ENCODE measurements around the gene SETX. TPM values are rescaled to one million over a fixed set of nuclear protein-coding genes. Genes with fewer than 3 reads are reported as not detected.

SETX gene
- polyA plus RNA-seq, 4 donors = 16.1 to 34.5 (median 17.8) TPM

GRCh38 chr9:132245465-132245864 is 109.3 kb downstream of the SETX start:
- FAIRE-seq (no peak), DNase-seq (no peak)
- Histone ChIP-seq H3K4me1 (ENCODE audit: control insufficient read depth in 3 of 3, insufficient read depth in 2 of 3, low read depth in 1 of 3, low read length in 2 of 3) (peaks cover 0 to 5% (median 0%) of the 10 kb centered on the region in 3 donors), H3K27me3 (ENCODE audit: control insufficient read depth in 3 of 3, insufficient read depth in 3 of 3, low read length in 3 of 3) (peaks cover 0 to 26% (median 0%) of the 10 kb centered on the region in 3 donors), H3K4me3 (ENCODE audit: low read depth in 1 of 3, low read length in 3 of 3) (no peak overlapping the region), H3K9me3 (ENCODE audit: control insufficient read depth in 2 of 2, insufficient read depth in 1 of 2, low read depth in 1 of 2, low read length in 1 of 2) (no peaks in the 10 kb centered on the region), H3K27ac (ENCODE audit: low read depth in 1 of 3, low read length in 2 of 3) (no peak overlapping the region), H3K36me3 (ENCODE audit: control insufficient read depth in 3 of 3, insufficient read depth in 2 of 3, low read depth in 1 of 3, low read length in 3 of 3) (no peaks in the 10 kb centered on the region)
- 84 to 89% (median 89%) methylated on average over 9 of the region's 9 CpGs for WGBS, 3 donors

- Histone ChIP-seq H3K4me1 (ENCODE audit: control insufficient read depth in 3 of 3, insufficient read depth in 2 of 3, low read depth in 1 of 3, low read length in 2 of 3) (peaks cover 0 to 9% (median 0%) of the 10 kb centered on the region in 3 donors), H3K27me3 (ENCODE audit: control insufficient read depth in 3 of 3, insufficient read depth in 3 of 3, low read length in 3 of 3) (peaks cover 0 to 30% (median 0%) of the 10 kb centered on the region in 3 donors), H3K27ac (ENCODE audit: low read depth in 1 of 3, low read length in 2 of 3) (no peak overlapping the region), H3K4me3 (ENCODE audit: low read depth in 1 of 3, low read length in 3 of 3) (no peak overlapping the region), H3K36me3 (ENCODE audit: control insufficient read depth in 3 of 3, insufficient read depth in 2 of 3, low read depth in 1 of 3, low read length in 3 of 3) (no peaks in the 10 kb centered on the region), H3K9me3 (ENCODE audit: control insufficient read depth in 2 of 2, insufficient read depth in 1 of 2, low read depth in 1 of 2, low read length in 1 of 2) (no peaks in the 10 kb centered on the region)
- WGBS, 3 donors = 58 to 62% (median 61%) methylated on average over 19 of the region's 19 CpGs
- FAIRE-seq = no peak
- no peak for DNase-seq
Observed at GRCh38 chr9:132244582-132245455, 110.0 kb downstream of the SETX start.

GRCh38 chr9:132243156-132244074 is 111.4 kb downstream of the SETX start:
- FAIRE-seq (no peak), DNase-seq (no peak)
- Histone ChIP-seq H3K4me3 (ENCODE audit: low read depth in 1 of 3, low read length in 3 of 3) (no peak overlapping the region), H3K4me1 (ENCODE audit: control insufficient read depth in 3 of 3, insufficient read depth in 2 of 3, low read depth in 1 of 3, low read length in 2 of 3) (peaks cover 0 to 9% (median 0%) of the 10 kb centered on the region in 3 donors), H3K27ac (ENCODE audit: low read depth in 1 of 3, low read length in 2 of 3) (no peak overlapping the region), H3K9me3 (ENCODE audit: control insufficient read depth in 2 of 2, insufficient read depth in 1 of 2, low read depth in 1 of 2, low read length in 1 of 2) (no peaks in the 10 kb centered on the region), H3K27me3 (ENCODE audit: control insufficient read depth in 3 of 3, insufficient read depth in 3 of 3, low read length in 3 of 3) (peaks cover 0 to 37% (median 0%) of the 10 kb centered on the region in 3 donors), H3K36me3 (ENCODE audit: control insufficient read depth in 3 of 3, insufficient read depth in 2 of 3, low read depth in 1 of 3, low read length in 3 of 3) (no peaks in the 10 kb centered on the region)
- WGBS, 3 donors = 66 to 76% (median 68%) methylated on average over 18 to 19 of the region's 19 CpGs

GRCh38 chr9:132242621-132243155 is 112.1 kb downstream of the SETX start:
- DNase-seq = no peak
- H3K4me1 ChIP-seq (ENCODE audit: control insufficient read depth in 3 of 3, insufficient read depth in 2 of 3, low read depth in 1 of 3, low read length in 2 of 3) = peaks cover 0 to 9% (median 0%) of the 10 kb centered on the region in 3 donors
- H3K27me3 ChIP-seq (ENCODE audit: control insufficient read depth in 3 of 3, insufficient read depth in 3 of 3, low read length in 3 of 3) = peaks cover 0 to 35% (median 0%) of the 10 kb centered on the region in 3 donors

GRCh38 chr9:132241840-132242620 is 112.8 kb downstream of the SETX start:
- Histone ChIP-seq H3K36me3 (ENCODE audit: control insufficient read depth in 3 of 3, insufficient read depth in 2 of 3, low read depth in 1 of 3, low read length in 3 of 3) (no peaks in the 10 kb centered on the region), H3K9me3 (ENCODE audit: control insufficient read depth in 2 of 2, insufficient read depth in 1 of 2, low read depth in 1 of 2, low read length in 1 of 2) (no peaks in the 10 kb centered on the region), H3K27me3 (ENCODE audit: control insufficient read depth in 3 of 3, insufficient read depth in 3 of 3, low read length in 3 of 3) (peaks cover 0 to 38% (median 0%) of the 10 kb centered on the region in 3 donors), H3K27ac (ENCODE audit: low read depth in 1 of 3, low read length in 2 of 3) (peak overlapping the region in 1 of 3 donors; percentile 74), H3K4me1 (ENCODE audit: control insufficient read depth in 3 of 3, insufficient read depth in 2 of 3, low read depth in 1 of 3, low read length in 2 of 3) (peaks cover 0 to 9% (median 0%) of the 10 kb centered on the region in 3 donors), H3K4me3 (ENCODE audit: low read depth in 1 of 3, low read length in 3 of 3) (peak overlapping the region; percentile 52 to 74 (median 63))
- DNase-seq = peak; percentile 44 to 72
- 1% methylated on average over 48 to 81 of the region's 81 CpGs for whole genome bisulfite sequencing, 3 donors
- FAIRE-seq = no peak

More at GRCh38 chr9:132242621-132243155, 112.1 kb downstream of the SETX start:
- no peaks in the 10 kb centered on the region for H3K9me3 ChIP-seq (ENCODE audit: control insufficient read depth in 2 of 2, insufficient read depth in 1 of 2, low read depth in 1 of 2, low read length in 1 of 2)
- WGBS, 3 donors = 9 to 12% (median 12%) methylated on average over 17 to 18 of the region's 18 CpGs
- peak overlapping the region in 2 of 3 donors; percentile 63 to 74 for H3K4me3 ChIP-seq (ENCODE audit: low read depth in 1 of 3, low read length in 3 of 3)
- no peak for FAIRE-seq
- H3K27ac ChIP-seq (ENCODE audit: low read depth in 1 of 3, low read length in 2 of 3) = peak overlapping the region in 1 of 3 donors; percentile 13
- no peaks in the 10 kb centered on the region for H3K36me3 ChIP-seq (ENCODE audit: control insufficient read depth in 3 of 3, insufficient read depth in 2 of 3, low read depth in 1 of 3, low read length in 3 of 3)

- Histone ChIP-seq H3K27me3 (ENCODE audit: control insufficient read depth in 3 of 3, insufficient read depth in 3 of 3, low read length in 3 of 3) (peaks cover 0 to 41% (median 0%) of the 10 kb centered on the region in 3 donors), H3K4me1 (ENCODE audit: control insufficient read depth in 3 of 3, insufficient read depth in 2 of 3, low read depth in 1 of 3, low read length in 2 of 3) (peaks cover 0 to 9% (median 0%) of the 10 kb centered on the region in 3 donors), H3K9me3 (ENCODE audit: control insufficient read depth in 2 of 2, insufficient read depth in 1 of 2, low read depth in 1 of 2, low read length in 1 of 2) (no peaks in the 10 kb centered on the region), H3K36me3 (ENCODE audit: control insufficient read depth in 3 of 3, insufficient read depth in 2 of 3, low read depth in 1 of 3, low read length in 3 of 3) (no peaks in the 10 kb centered on the region), H3K27ac (ENCODE audit: low read depth in 1 of 3, low read length in 2 of 3) (peak overlapping the region in 1 of 3 donors; percentile 74), H3K4me3 (ENCODE audit: low read depth in 1 of 3, low read length in 3 of 3) (peak overlapping the region; percentile 42 to 74 (median 52))
- 0 to 1% (median 0%) methylated on average over 24 to 33 of the region's 33 CpGs for WGBS, 3 donors
- DNase-seq (no peak), FAIRE-seq (no peak)
Observed at GRCh38 chr9:132241483-132241839, 113.3 kb downstream of the SETX start.

GRCh38 chr9:132240841-132241482 is 113.8 kb downstream of the SETX start:
- WGBS, 3 donors = 3% methylated on average over 53 to 63 of the region's 63 CpGs
- H3K27me3 ChIP-seq (ENCODE audit: control insufficient read depth in 3 of 3, insufficient read depth in 3 of 3, low read length in 3 of 3) = peaks cover 0 to 39% (median 0%) of the 10 kb centered on the region in 3 donors
- DNase-seq (peak; percentile 94 to 96), FAIRE-seq (no peak)
- no peaks in the 10 kb centered on the region for H3K36me3 ChIP-seq (ENCODE audit: control insufficient read depth in 3 of 3, insufficient read depth in 2 of 3, low read depth in 1 of 3, low read length in 3 of 3)
- peak overlapping the region in 1 of 3 donors; percentile 74 for H3K27ac ChIP-seq (ENCODE audit: low read depth in 1 of 3, low read length in 2 of 3)
- no peaks in the 10 kb centered on the region for H3K9me3 ChIP-seq (ENCODE audit: control insufficient read depth in 2 of 2, insufficient read depth in 1 of 2, low read depth in 1 of 2, low read length in 1 of 2)
- peak overlapping the region in 2 of 3 donors; percentile 42 to 74 for H3K4me3 ChIP-seq (ENCODE audit: low read depth in 1 of 3, low read length in 3 of 3)
- H3K4me1 ChIP-seq (ENCODE audit: control insufficient read depth in 3 of 3, insufficient read depth in 2 of 3, low read depth in 1 of 3, low read length in 2 of 3) = peaks cover 0 to 9% (median 0%) of the 10 kb centered on the region in 3 donors
